PC-9 (cell line): Measurements from ENCODE around the gene URM1. TPM values are rescaled to one million over a fixed set of nuclear protein-coding genes. Genes with fewer than 3 reads are reported as not detected.

ENCODE experiments used
- BruUV-seq: library from RNA; stranded (reverse); fragments of 400-500 nt; replicated peaks from 2 replicates; lab custom pipeline; 2021; lab: Mats Ljungman, UMichigan
- CTCF ChIA-PET: fragments of 300-600 bp; sonication (Branson Sonifier 250); formaldehyde crosslinking; loops from one replicate; lab custom pipeline; 2022; ENCODE audit warnings: antibody characterized with exemption; lab: Charles Lee
- POLR2A ChIA-PET: fragments of 300-600 bp; sonication (Branson Sonifier 250); formaldehyde crosslinking; loops from one replicate; lab custom pipeline; 2022; ENCODE audit warnings: antibody characterized with exemption; ENCODE audit not compliant: unreplicated experiment; lab: Charles Lee
- DNase-seq, 2 experiments: peaks; one replicate each; pipeline versions ENCODE4 v3.0.0 to v3.0.0-alpha.2; 2015 to 2022; ENCODE audit warnings: mixed read lengths in 1 of 2
- H2AFZ ChIP-seq: fragments of 200-600 bp; sonication (generic); 2 replicates; pipeline ENCODE4 v1.8.1; 2017; ENCODE audit warnings: antibody characterized with exemption
- H3F3A ChIP-seq: fragments of 200-600 bp; sonication (generic); 2 replicates; pipeline ENCODE4 v1.8.1; 2017; ENCODE audit warnings: antibody characterized with exemption, mild to moderate bottlenecking, low read depth; ENCODE audit not compliant: insufficient read depth
- H3K27ac ChIP-seq: fragments of 200-600 bp; sonication (generic); 2 replicates; pipeline ENCODE4 v1.6.1; 2016; ENCODE audit warnings: mixed run types
- H3K27me3 ChIP-seq: fragments of 200-600 bp; sonication (generic); 2 replicates; pipeline ENCODE4 v1.6.1; 2016; ENCODE audit warnings: low read depth, mixed run types; ENCODE audit not compliant: insufficient read depth
- H3K36me3 ChIP-seq: fragments of 200-600 bp; sonication (generic); 2 replicates; pipeline ENCODE4 v1.6.1; 2016; ENCODE audit warnings: low read depth, mixed run types
- H3K4me1 ChIP-seq: fragments of 200-600 bp; sonication (generic); replicated peaks from 2 replicates; pipeline ENCODE4 v1.6.1; 2016; ENCODE audit warnings: mixed run types; ENCODE audit not compliant: insufficient read depth
- H3K4me2 ChIP-seq: fragments of 200-600 bp; sonication (generic); 2 replicates; pipeline ENCODE4 v1.6.1; 2017; ENCODE audit warnings: mixed run types
- H3K4me3 ChIP-seq: fragments of 200-600 bp; sonication (generic); 2 replicates; pipeline ENCODE4 v1.6.1; 2016; ENCODE audit warnings: mixed run types
- H3K79me2 ChIP-seq: fragments of 200-600 bp; sonication (generic); 2 replicates; pipeline ENCODE4 v1.6.1; 2017; ENCODE audit warnings: low read depth, mixed run types
- H3K9me2 ChIP-seq: fragments of 200-600 bp; sonication (generic); 2 replicates; pipeline ENCODE4 v1.8.1; 2017; ENCODE audit warnings: mild to moderate bottlenecking; ENCODE audit not compliant: insufficient read depth
- H3K9me3 ChIP-seq: fragments of 200-600 bp; sonication (generic); 2 replicates; pipeline ENCODE4 v1.8.1; 2016; ENCODE audit warnings: low read depth; ENCODE audit not compliant: insufficient read depth
- H4K20me1 ChIP-seq: fragments of 200-600 bp; sonication (generic); 2 replicates; pipeline ENCODE4 v1.8.1; 2017; ENCODE audit not compliant: insufficient read depth
- CTCF ChIP-seq: fragments of 200-600 bp; sonication (generic); conservative IDR thresholded peaks from 2 replicates; pipeline ENCODE4 v1.6.1; 2017; ENCODE audit warnings: mixed run types, antibody characterized with exemption, mild to moderate bottlenecking, moderate library complexity
- EZH2 ChIP-seq: fragments of 200-600 bp; sonication (generic); IDR thresholded peaks from 2 replicates; pipeline ENCODE4 v1.8.0; 2017; ENCODE audit warnings: antibody characterized with exemption, low read depth
- intact Hi-C: fragments of 100-400 bp; cut with micrococcal nuclease; formaldehyde crosslinking; loops from one replicate; pipeline ENCODE4 v1.10.0; 2022; ENCODE audit not compliant: unreplicated experiment
- total RNA-seq: library from RNA; stranded (reverse); gene quantifications from 2 replicates; pipeline ENCODE4 v1.2.3, GENCODE V29; 2021

URM1 gene
- total RNA-seq, 1 experiment from 2014 or later = 98.1 TPM

DNA sequence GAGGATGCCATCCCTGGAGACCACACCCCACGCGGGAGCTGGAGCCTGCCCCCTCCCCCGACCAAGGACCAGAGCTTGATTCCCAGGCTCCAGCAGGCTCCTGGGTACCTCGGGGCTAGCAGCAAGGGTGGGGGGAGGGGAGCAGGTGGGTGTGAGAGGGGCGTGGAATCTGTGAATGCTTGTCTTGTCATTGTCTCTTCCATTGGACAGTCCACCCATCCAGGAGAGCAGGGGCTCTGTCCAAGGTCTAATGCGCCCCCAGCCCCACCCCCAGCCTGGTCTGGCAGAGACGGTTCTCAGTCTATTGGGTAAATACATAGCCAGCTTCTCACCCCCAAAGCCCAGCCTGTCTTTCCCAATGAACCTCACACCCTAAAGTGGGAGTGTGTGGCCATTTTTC lies 22.8 kb downstream of the URM1 start:
- H3K27me3 ChIP-seq = no peaks in the 10 kb centered on the region
- CTCF ChIA-PET = no interaction called here
- no peak overlapping the region for H3K27ac ChIP-seq
- H3K79me2 ChIP-seq = no peaks in the 10 kb centered on the region
- DNase-seq = no peak
- H2AFZ ChIP-seq = no peak overlapping the region
- H3K9me3 ChIP-seq = no peaks in the 10 kb centered on the region
- intact Hi-C loops = no loop called here
- no peak for TF ChIP-seq CTCF
- no peak for TF ChIP-seq EZH2
- peaks cover 15% of the 10 kb centered on the region; the same call in 1 of the 2 replicates for H3F3A ChIP-seq
- H3K4me2 ChIP-seq = no peak overlapping the region
- BruUV-seq = no TSS peak
- H3K36me3 ChIP-seq = no peaks in the 10 kb centered on the region
- H4K20me1 ChIP-seq = no peaks in the 10 kb centered on the region
- POLR2A ChIA-PET = no interaction called here
- H3K4me1 ChIP-seq = no peaks in the 10 kb centered on the region
- no peaks in the 10 kb centered on the region for H3K9me2 ChIP-seq
- H3K4me3 ChIP-seq = no peak overlapping the region

DNA sequence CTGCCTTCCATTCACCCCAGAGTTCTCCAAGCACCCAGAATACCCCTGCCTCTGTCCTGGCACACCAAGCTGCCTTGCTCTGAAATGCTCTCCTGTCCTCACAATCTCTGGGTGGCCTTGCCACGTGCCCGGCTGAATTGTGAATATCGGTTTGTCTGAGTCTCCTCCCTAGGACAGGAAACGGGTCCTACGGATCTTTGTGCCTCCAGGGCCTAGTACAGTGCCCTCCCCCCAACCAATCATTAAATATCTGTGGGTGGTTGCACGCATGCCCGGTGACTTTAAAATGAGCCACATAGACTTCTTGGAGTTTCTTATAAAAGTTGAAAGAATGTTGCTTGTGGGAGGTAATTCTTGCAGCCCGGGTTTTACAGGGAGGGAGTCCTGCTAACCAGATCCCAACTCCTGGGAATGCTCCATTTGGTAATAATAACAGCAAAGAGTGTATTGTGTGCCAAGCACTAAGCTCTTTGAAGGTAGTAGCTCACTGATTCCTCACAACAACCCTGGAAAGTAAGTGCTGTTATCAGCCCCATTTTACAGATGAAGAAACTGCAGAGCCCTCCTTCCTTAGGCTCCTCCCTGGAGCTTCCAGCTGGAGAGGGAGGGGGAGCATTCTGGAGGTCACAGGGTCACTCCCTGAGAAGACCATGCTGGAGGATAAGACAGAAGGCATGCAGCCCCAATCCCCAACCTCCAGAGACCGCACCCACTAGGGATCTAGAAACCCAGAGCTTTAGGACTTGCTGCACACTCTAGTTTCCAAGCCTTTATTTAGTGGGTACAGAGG lies 23.4 kb downstream of the URM1 start:
- ChIA-PET CTCF (no interaction called here), POLR2A (no interaction called here)
- peaks cover 15% of the 10 kb centered on the region; the same call in 1 of the 2 replicates for H3F3A ChIP-seq
- no peak overlapping the region for H3K4me3 ChIP-seq
- no peaks in the 10 kb centered on the region for H3K9me2 ChIP-seq
- H3K9me3 ChIP-seq = no peaks in the 10 kb centered on the region
- DNase-seq = no peak
- TF ChIP-seq EZH2 = no peak
- no peak for TF ChIP-seq CTCF
- H3K27me3 ChIP-seq = no peaks in the 10 kb centered on the region
- BruUV-seq = no TSS peak
- H3K4me1 ChIP-seq = no peaks in the 10 kb centered on the region
- no peaks in the 10 kb centered on the region for H3K36me3 ChIP-seq
- no peak overlapping the region for H3K27ac ChIP-seq
- intact Hi-C loops = no loop called here
- H3K4me2 ChIP-seq = no peak overlapping the region
- no peaks in the 10 kb centered on the region for H3K79me2 ChIP-seq
- H2AFZ ChIP-seq = no peak overlapping the region
- H4K20me1 ChIP-seq = no peaks in the 10 kb centered on the region

- POLR2A ChIA-PET = no interaction called here
- no peak for TF ChIP-seq EZH2
- TF ChIP-seq CTCF = no peak
- Histone ChIP-seq H3K4me1 (no peaks in the 10 kb centered on the region), H4K20me1 (no peaks in the 10 kb centered on the region), H3K27ac (no peak overlapping the region), H3K79me2 (no peaks in the 10 kb centered on the region), H3K4me3 (no peak overlapping the region), H3K36me3 (no peaks in the 10 kb centered on the region), H2AFZ (no peak overlapping the region), H3K4me2 (no peak overlapping the region), H3K9me2 (no peaks in the 10 kb centered on the region), H3K9me3 (no peaks in the 10 kb centered on the region), H3K27me3 (no peaks in the 10 kb centered on the region), H3F3A (peaks cover 9% of the 10 kb centered on the region; the same call in 1 of the 2 replicates)
- intact Hi-C loops = no loop called here
- CTCF ChIA-PET = no interaction called here
- no peak for DNase-seq
- no TSS peak for BruUV-seq
These were observed 25.9 kb downstream of the URM1 start for GRCh38 chr9:128396970-128397613.
